ENCODE data around the gene PTGS1.

- TF ChIP-seq CTCF (conservative IDR thresholded peaks at IDR 0.05), result no peak
- no peak for TF ChIP-seq ZFX (IDR thresholded peaks at IDR 0.05)
Observed at GRCh38 chr9:122401896-122402295, 31.1 kb downstream of the PTGS1 start.
